SK-N-SH (cell line): ENCODE measurements around the gene NUTM2B. TPM values are rescaled to one million over a fixed set of nuclear protein-coding genes. Genes with fewer than 3 reads are reported as not detected.
"Not testable (repeated sequence)": the region's sequence is repeated elsewhere in the genome, so short reads cannot be mapped to it uniquely, and the experiment has no call there.

Source experiments
- CTCF ChIA-PET: fragments of 300-600, 350-600 bp; formaldehyde crosslinking; extraction: SDS; loops from one replicate; lab custom pipeline; 2021; lab: Yijun Ruan, JAX
- POLR2A ChIA-PET: fragments of 350-600 bp; sonication (Branson Sonifier 250); formaldehyde crosslinking; extraction: SDS; loops from one replicate; lab custom pipeline; 2020; ENCODE audit warnings: antibody characterized with exemption, inconsistent platforms; lab: Yijun Ruan, JAX
- DNase-seq: peaks from one replicate; pipeline ENCODE4 v3.0.0; 2012
- H2AFZ ChIP-seq: fragments of 200-600 bp; sonication (generic); 2 replicates; pipeline ENCODE4 v1.8.1; 2016; ENCODE audit warnings: antibody characterized with exemption, mild to moderate bottlenecking, low read depth
- H3F3A ChIP-seq: fragments of 200-600 bp; sonication (generic); replicated peaks from 2 replicates; pipeline ENCODE3; 2016; ENCODE audit warnings: antibody characterized with exemption, mild to moderate bottlenecking; ENCODE audit not compliant: insufficient read depth
- H3K27ac ChIP-seq, 2 experiments: fragments of 200-500 bp in 1 of 2; fragments of 200-600 bp in 1 of 2; sonication (Bioruptor generic) in 1 of 2; sonication (generic), shearing (Covaris generic) in 1 of 2; 2 replicates each; pipeline versions ENCODE4 v1.5.1 to v1.6.1; 2014 to 2016; ENCODE audit warnings: low read depth in 2 of 2, inconsistent platforms in 1 of 2, low read length in 1 of 2, mild to moderate bottlenecking in 1 of 2, mixed read lengths in 1 of 2
- H3K27me3 ChIP-seq: fragments of 200-600 bp; sonication (generic), shearing (Covaris generic); 2 replicates; pipeline ENCODE4 v1.6.1; 2016; ENCODE audit warnings: mixed run types; ENCODE audit not compliant: insufficient read depth
- H3K36me3 ChIP-seq, 2 experiments: fragments of 200-500 bp in 1 of 2; fragments of 200-600 bp in 1 of 2; sonication (Bioruptor generic) in 1 of 2; sonication (generic) in 1 of 2; replicated peaks in 1 of 2; 2 replicates each; pipeline versions ENCODE3 to v1.5.1; 2014 to 2016; ENCODE audit warnings: low read length in 1 of 2, mild to moderate bottlenecking in 1 of 2; ENCODE audit not compliant: insufficient read depth in 2 of 2, control insufficient read depth in 1 of 2
- H3K4me1 ChIP-seq, 2 experiments: fragments of 200-500 bp in 1 of 2; fragments of 200-600 bp in 1 of 2; sonication (Bioruptor generic) in 1 of 2; sonication (generic), shearing (Covaris generic) in 1 of 2; 2 replicates each; pipeline versions ENCODE4 v1.5.1 to v1.6.1; 2014 to 2016; ENCODE audit warnings: low read depth in 1 of 2, low read length in 1 of 2, mixed run types in 1 of 2; ENCODE audit not compliant: insufficient read depth in 2 of 2, control insufficient read depth in 1 of 2
- H3K4me2 ChIP-seq: fragments of 200-600 bp; sonication (generic), shearing (Covaris generic); 2 replicates; pipeline ENCODE4 v1.6.1; 2017; ENCODE audit warnings: mixed run types
- H3K4me3 ChIP-seq, 2 experiments: fragments of 200-500 bp in 1 of 2; fragments of 200-600 bp in 1 of 2; sonication (Bioruptor generic) in 1 of 2; sonication (generic), shearing (Covaris generic) in 1 of 2; 2 replicates each; pipeline versions ENCODE4 v1.5.1 to v1.8.1; 2014 to 2016; ENCODE audit warnings: low read depth in 2 of 2, inconsistent platforms in 1 of 2, low read length in 1 of 2, mild to moderate bottlenecking in 1 of 2, mixed read lengths in 1 of 2, moderate library complexity in 1 of 2
- H3K79me2 ChIP-seq: fragments of 200-600 bp; sonication (generic); 2 replicates; pipeline ENCODE4 v1.8.1; 2017; ENCODE audit warnings: mild to moderate bottlenecking; ENCODE audit not compliant: insufficient read depth
- H3K9ac ChIP-seq: fragments of 200-600 bp; sonication (generic); 2 replicates; pipeline ENCODE4 v1.6.1; 2017; ENCODE audit warnings: mixed run types
- H3K9me2 ChIP-seq: fragments of 200-600 bp; sonication (generic); 2 replicates; pipeline ENCODE4 v1.6.1; 2017; ENCODE audit warnings: mixed run types
- H3K9me3 ChIP-seq: fragments of 200-600 bp; sonication (generic); 2 replicates; pipeline ENCODE4 v1.6.1; 2017; ENCODE audit warnings: mixed run types, mild to moderate bottlenecking, moderate library complexity
- H4K20me1 ChIP-seq: fragments of 200-600 bp; sonication (generic); 2 replicates; pipeline ENCODE4 v1.6.1; 2017; ENCODE audit warnings: mild to moderate bottlenecking, mixed run types; ENCODE audit not compliant: insufficient read depth
- RAD21 ChIP-seq: IDR thresholded peaks from 2 replicates; pipeline ENCODE4 v1.6.1; 2012; ENCODE audit warnings: mild to moderate bottlenecking, low read length
- WGBS: methylation state at CpG from one replicate; pipeline ENCODE4 v1.1.6; 2017; ENCODE audit warnings: low lambda C conversion rate; 5-methylcytosine and 5-hydroxymethylcytosine counted together
- polyA plus RNA-seq, 3 experiments: library from polyadenylated mRNA; depleted of rRNA; stranded (reverse); fragments of >200 nt; gene quantifications; 2 replicates each; pipeline ENCODE4 v1.2.3, GENCODE V29; 2012

NUTM2B gene
- polyA plus RNA-seq, 1 of the 3 experiments (the other 2 are of a cell fraction): 0.25 TPM

DNA sequence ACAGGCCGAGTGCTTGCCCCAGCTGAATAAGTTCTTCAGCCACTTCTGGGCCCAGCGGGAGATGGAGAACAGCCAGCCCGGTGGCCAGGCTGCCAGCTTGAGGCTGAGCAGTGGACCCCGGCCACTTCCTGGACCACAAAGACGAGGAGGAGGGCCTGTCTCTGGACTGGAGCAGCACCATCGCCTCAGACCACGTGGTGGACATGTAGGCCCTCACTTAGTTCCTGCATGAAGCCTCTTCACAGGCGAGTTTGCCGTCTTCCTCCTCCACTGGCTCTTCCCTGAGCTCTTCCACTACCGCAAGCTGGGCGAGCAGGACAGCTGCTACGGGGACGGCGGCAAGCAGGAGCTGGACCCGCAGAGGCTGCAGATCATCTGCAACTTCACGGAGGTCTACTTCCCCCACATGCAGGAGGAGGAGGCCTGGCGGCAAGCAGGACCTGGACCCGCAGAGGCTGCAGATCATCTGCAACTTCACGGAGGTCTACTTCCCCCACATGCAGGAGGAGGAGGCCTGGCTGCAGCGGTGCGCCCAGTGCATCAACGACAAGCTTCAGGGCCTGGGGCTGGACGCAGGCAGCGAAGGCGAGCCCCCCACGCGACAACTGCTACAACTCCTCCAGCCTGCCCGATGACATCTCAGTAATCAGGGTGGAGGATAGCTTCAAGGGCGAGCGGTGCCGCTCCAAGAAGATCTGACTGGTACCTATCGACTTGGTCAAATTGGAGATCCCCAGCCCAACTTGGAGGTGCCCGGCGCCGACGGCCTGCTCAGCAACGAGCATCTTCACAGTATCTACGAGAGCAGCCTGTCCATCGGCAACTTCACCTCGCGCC, 18.9 kb upstream of the NUTM2B start:
- POLR2A ChIA-PET, DNase-seq, H3K4me1 ChIP-seq, H3K4me2 ChIP-seq, H3K9ac ChIP-seq, H3K9me3 ChIP-seq, H3K36me3 ChIP-seq, H3K9me2 ChIP-seq, H3K27ac ChIP-seq, H3K4me3 ChIP-seq, H2AFZ ChIP-seq, H3K27me3 ChIP-seq, H3K79me2 ChIP-seq, CTCF ChIA-PET, H4K20me1 ChIP-seq, H3F3A ChIP-seq: not testable (repeated sequence)
- WGBS: 84% methylated on average over 31 of the region's 41 CpGs

- H3K4me1 ChIP-seq, H3K36me3 ChIP-seq, H3F3A ChIP-seq, H3K9me3 ChIP-seq, H2AFZ ChIP-seq, H3K79me2 ChIP-seq, H3K4me2 ChIP-seq, H3K9ac ChIP-seq, H3K27me3 ChIP-seq, POLR2A ChIA-PET, H3K27ac ChIP-seq, H3K9me2 ChIP-seq, H4K20me1 ChIP-seq: not testable (repeated sequence)
- TF ChIP-seq RAD21: peak; percentile 39
- WGBS: 63% methylated on average over 15 of the region's 21 CpGs
- CTCF ChIA-PET: interaction anchor here (1.0 kb wide), 1 partner anchor 246 kb away, joined by 3 read pairs; no protein-coding TSS in a partner anchor
- DNase-seq: peak; percentile 37
- H3K4me3 ChIP-seq: 0 out of 4 replicates have a peak overlapping the region, but pooled peaks of 1 of the 2 experiments have one; percentile 9
These were observed 17.9 kb upstream of the NUTM2B start for GRCh38 chr10:79685044-79685685.

GRCh38 chr10:79686595-79686994, 16.4 kb upstream of the NUTM2B start:
- H3K4me1 ChIP-seq, DNase-seq, H2AFZ ChIP-seq, H3K36me3 ChIP-seq, H3K79me2 ChIP-seq, H3K4me2 ChIP-seq, POLR2A ChIA-PET, H3F3A ChIP-seq, H3K27ac ChIP-seq, H3K9me2 ChIP-seq, H3K27me3 ChIP-seq, H3K9ac ChIP-seq, CTCF ChIA-PET, H4K20me1 ChIP-seq, H3K4me3 ChIP-seq, H3K9me3 ChIP-seq: not testable (repeated sequence)
- 90% methylated on average over 4 of the region's 4 CpGs for WGBS

DNA sequence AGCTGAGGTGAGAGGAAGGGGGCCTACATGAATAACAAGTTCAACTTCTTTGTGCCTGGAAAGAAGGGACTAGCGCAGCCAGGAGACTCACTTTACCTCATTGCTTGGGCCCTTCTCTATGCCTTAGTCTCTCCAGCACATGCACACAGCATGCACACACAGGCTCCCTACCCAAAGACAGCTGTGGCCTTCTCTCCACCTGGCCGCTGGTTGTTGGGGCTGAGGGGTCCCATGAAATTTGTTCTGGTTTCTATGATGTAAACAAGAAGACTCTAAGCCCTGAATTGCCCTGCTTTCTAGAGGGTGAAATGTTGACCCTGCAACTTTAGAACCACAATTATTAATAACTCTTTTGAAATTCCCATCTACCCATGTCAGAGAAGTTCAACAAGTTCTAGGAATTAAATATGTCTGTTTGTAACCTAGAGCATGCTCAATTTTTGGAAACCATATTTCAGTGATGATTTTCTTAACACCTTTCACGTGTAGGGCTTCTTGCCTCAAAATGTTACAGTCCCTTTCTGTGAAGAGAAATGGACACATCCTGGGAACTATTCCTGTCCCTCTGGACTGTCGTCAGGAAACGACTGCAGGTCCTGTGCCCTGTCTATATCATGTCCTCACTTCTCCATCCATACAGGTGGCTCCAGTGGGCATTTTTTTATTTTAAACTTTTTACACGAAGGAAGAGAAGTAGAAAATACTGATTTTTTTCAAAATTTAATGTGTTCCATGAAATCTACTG, 15.4 kb upstream of the NUTM2B start:
- H3K9ac ChIP-seq, H3F3A ChIP-seq, H3K9me2 ChIP-seq, H3K4me3 ChIP-seq, H3K27me3 ChIP-seq, H3K27ac ChIP-seq, DNase-seq, H3K4me1 ChIP-seq, H3K4me2 ChIP-seq, H2AFZ ChIP-seq, H4K20me1 ChIP-seq, H3K36me3 ChIP-seq, POLR2A ChIA-PET, H3K9me3 ChIP-seq, H3K79me2 ChIP-seq, CTCF ChIA-PET: not testable (repeated sequence)
- WGBS: 60% methylated on average over 6 of the region's 6 CpGs

DNA sequence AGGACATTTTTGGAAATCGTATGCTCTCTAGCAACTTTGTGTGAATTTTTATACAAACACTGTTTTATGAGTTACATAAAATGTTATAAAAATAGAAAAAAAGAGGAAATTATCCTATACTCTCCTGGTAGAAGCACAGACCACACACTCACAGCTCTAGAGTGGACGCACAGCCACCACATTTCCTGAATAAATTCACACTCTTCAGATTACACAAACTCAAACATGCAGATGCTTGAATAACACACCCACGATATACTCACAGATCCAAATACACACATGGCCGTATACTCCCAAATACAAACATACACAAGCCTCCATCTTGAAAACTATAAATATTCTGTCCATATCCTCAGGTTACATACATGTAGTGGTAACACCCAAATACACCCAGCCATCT, 14.2 kb upstream of the NUTM2B start:
- H3K27me3 ChIP-seq, H3F3A ChIP-seq, POLR2A ChIA-PET, H3K9me3 ChIP-seq, H3K9ac ChIP-seq, H4K20me1 ChIP-seq, DNase-seq, CTCF ChIA-PET, H2AFZ ChIP-seq, H3K4me3 ChIP-seq, H3K9me2 ChIP-seq, H3K4me2 ChIP-seq, H3K79me2 ChIP-seq, H3K4me1 ChIP-seq, H3K27ac ChIP-seq, H3K36me3 ChIP-seq: not testable (repeated sequence)
- WGBS: 62% methylated on average over 4 of the region's 4 CpGs

GRCh38 chr10:79696596-79696995, 6.4 kb upstream of the NUTM2B start:
- H3K4me2 ChIP-seq, POLR2A ChIA-PET, H4K20me1 ChIP-seq, H3K9ac ChIP-seq, H3K27ac ChIP-seq, H3K27me3 ChIP-seq, H3F3A ChIP-seq, H3K79me2 ChIP-seq, H2AFZ ChIP-seq, CTCF ChIA-PET, H3K4me1 ChIP-seq, H3K9me2 ChIP-seq, H3K36me3 ChIP-seq, DNase-seq, H3K9me3 ChIP-seq, H3K4me3 ChIP-seq: not testable (repeated sequence)
- 90% methylated on average over 2 of the region's 6 CpGs for WGBS
